WTC11 (cell line): ENCODE measurements around the gene LPGAT1. TPM values are rescaled to one million over a fixed set of nuclear protein-coding genes. Genes with fewer than 3 reads are reported as not detected.

ENCODE experiments used
- ATAC-seq: fragments of 200-7000 bp; cut with Tn5 transposase; 2 replicates; pipeline ENCODE4 v1.10.0; 2021; ENCODE audit warnings: mild to moderate bottlenecking, moderate library complexity
- CTCF ChIA-PET: fragments of 300-600 bp; sonication (Branson Sonifier 250); formaldehyde crosslinking; loops from one replicate; lab custom pipeline; 2021; ENCODE audit warnings: antibody characterized with exemption; lab: Charles Lee
- POLR2A ChIA-PET: fragments of 350-600 bp; sonication (Branson Sonifier 250); formaldehyde crosslinking; loops from one replicate; lab custom pipeline; 2021; ENCODE audit warnings: antibody characterized with exemption; lab: Charles Lee
- DNase-seq: peaks from one replicate; pipeline ENCODE4 v3.0.0; 2021; ENCODE audit warnings: low spot score
- H3K27ac Mint-ChIP-seq: 2 replicates; pipeline ENCODE4 v1.8.0; 2021; ENCODE audit warnings: mixed read lengths
- H3K27me3 Mint-ChIP-seq: 2 replicates; pipeline ENCODE4 v1.8.0; 2021; ENCODE audit warnings: low read depth, mild to moderate bottlenecking, moderate library complexity, mixed read lengths
- H3K36me3 Mint-ChIP-seq: 2 replicates; pipeline ENCODE4 v1.8.0; 2021; ENCODE audit warnings: mixed read lengths
- H3K4me1 Mint-ChIP-seq: 2 replicates; pipeline ENCODE4 v1.8.0; 2022; ENCODE audit warnings: mixed read lengths
- H3K4me3 Mint-ChIP-seq: 2 replicates; pipeline ENCODE4 v1.8.0; 2021; ENCODE audit warnings: mild to moderate bottlenecking, moderate library complexity, mixed read lengths
- H3K9me3 Mint-ChIP-seq: 2 replicates; pipeline ENCODE4 v1.8.0; 2021; ENCODE audit warnings: mixed read lengths
- CREB1 ChIP-seq: sonication (generic); formaldehyde crosslinking; IDR thresholded peaks from 2 replicates; pipeline ENCODE4 v1.8.0; 2023; ENCODE audit warnings: mild to moderate bottlenecking, missing genetic modification reagents
- ELF4 ChIP-seq: sonication (generic); formaldehyde crosslinking; IDR thresholded peaks from 2 replicates; pipeline ENCODE4 v1.8.1; 2022; ENCODE audit warnings: low read depth, mild to moderate bottlenecking, moderate library complexity, missing genetic modification reagents
- GABPB1 ChIP-seq: sonication (generic); formaldehyde crosslinking; IDR thresholded peaks from 2 replicates; pipeline ENCODE4 v1.8.1; 2023; ENCODE audit warnings: mild to moderate bottlenecking, missing genetic modification reagents
- IRF2 ChIP-seq: sonication (generic); formaldehyde crosslinking; IDR thresholded peaks from 2 replicates; pipeline ENCODE4 v1.8.0; 2022; ENCODE audit warnings: low read depth, missing genetic modification reagents, borderline replicate concordance
- NFYB ChIP-seq: sonication (generic); formaldehyde crosslinking; conservative IDR thresholded peaks from 2 replicates; pipeline ENCODE4 v1.8.0; 2022; ENCODE audit warnings: low read depth, missing genetic modification reagents
- PRRX2 ChIP-seq: fragments of 250-450 bp; sonication (Bioruptor Pico); IDR thresholded peaks from 2 replicates; pipeline ENCODE4 v1.8.0; 2021; ENCODE audit warnings: mild to moderate bottlenecking
- SMAD3 ChIP-seq: sonication (generic); formaldehyde crosslinking; IDR thresholded peaks from 2 replicates; pipeline ENCODE4 v1.8.0; 2022; ENCODE audit warnings: missing genetic modification reagents, mild to moderate bottlenecking, borderline replicate concordance
- SOX15 ChIP-seq: fragments of 250-450 bp; sonication (Bioruptor Pico); IDR thresholded peaks from 2 replicates; pipeline ENCODE4 v1.9.0; 2021; ENCODE audit warnings: mild to moderate bottlenecking
- SP1 ChIP-seq: sonication (generic); formaldehyde crosslinking; conservative IDR thresholded peaks from 2 replicates; pipeline ENCODE4 v1.8.1; 2022; ENCODE audit warnings: missing genetic modification reagents
- ZNF396 ChIP-seq: fragments of 250-450 bp; sonication (Bioruptor Pico); IDR thresholded peaks from 2 replicates; pipeline ENCODE4 v1.8.0; 2021; ENCODE audit warnings: mild to moderate bottlenecking, moderate library complexity, borderline replicate concordance
- total RNA-seq: library from RNA; stranded (reverse); gene quantifications from 3 replicates; pipeline ENCODE4 v1.2.3, GENCODE V29; 2021
- TF ChIP-seq, protein P1 (sequence below): sonication (generic); formaldehyde crosslinking; IDR thresholded peaks from 2 replicates; pipeline ENCODE4 v1.8.0; 2023; ENCODE audit warnings: missing genetic modification reagents, mild to moderate bottlenecking, borderline replicate concordance
- TF ChIP-seq, protein P2 (sequence below): fragments of 250-450 bp; sonication (Bioruptor Pico); IDR thresholded peaks from 2 replicates; pipeline ENCODE4 v2.1.2; 2022; ENCODE audit warnings: mild to moderate bottlenecking, moderate library complexity
- TF ChIP-seq, protein P3 (sequence below): sonication (generic); formaldehyde crosslinking; conservative IDR thresholded peaks from 2 replicates; pipeline ENCODE4 v1.8.1; 2022; ENCODE audit warnings: mild to moderate bottlenecking, missing genetic modification reagents
- TF ChIP-seq, protein P4 (sequence below): sonication (generic); formaldehyde crosslinking; IDR thresholded peaks from 2 replicates; pipeline ENCODE4 v1.8.1; 2022; ENCODE audit warnings: low read depth, missing genetic modification reagents, borderline replicate concordance
- TF ChIP-seq, protein P5 (sequence below): sonication (generic); formaldehyde crosslinking; IDR thresholded peaks from 2 replicates; pipeline ENCODE4 v1.8.1; 2022; ENCODE audit warnings: mild to moderate bottlenecking, moderate library complexity, missing genetic modification reagents

The LPGAT1 gene
- total RNA-seq, 1 experiment from 2014 or later: 15.1 TPM

DNA sequence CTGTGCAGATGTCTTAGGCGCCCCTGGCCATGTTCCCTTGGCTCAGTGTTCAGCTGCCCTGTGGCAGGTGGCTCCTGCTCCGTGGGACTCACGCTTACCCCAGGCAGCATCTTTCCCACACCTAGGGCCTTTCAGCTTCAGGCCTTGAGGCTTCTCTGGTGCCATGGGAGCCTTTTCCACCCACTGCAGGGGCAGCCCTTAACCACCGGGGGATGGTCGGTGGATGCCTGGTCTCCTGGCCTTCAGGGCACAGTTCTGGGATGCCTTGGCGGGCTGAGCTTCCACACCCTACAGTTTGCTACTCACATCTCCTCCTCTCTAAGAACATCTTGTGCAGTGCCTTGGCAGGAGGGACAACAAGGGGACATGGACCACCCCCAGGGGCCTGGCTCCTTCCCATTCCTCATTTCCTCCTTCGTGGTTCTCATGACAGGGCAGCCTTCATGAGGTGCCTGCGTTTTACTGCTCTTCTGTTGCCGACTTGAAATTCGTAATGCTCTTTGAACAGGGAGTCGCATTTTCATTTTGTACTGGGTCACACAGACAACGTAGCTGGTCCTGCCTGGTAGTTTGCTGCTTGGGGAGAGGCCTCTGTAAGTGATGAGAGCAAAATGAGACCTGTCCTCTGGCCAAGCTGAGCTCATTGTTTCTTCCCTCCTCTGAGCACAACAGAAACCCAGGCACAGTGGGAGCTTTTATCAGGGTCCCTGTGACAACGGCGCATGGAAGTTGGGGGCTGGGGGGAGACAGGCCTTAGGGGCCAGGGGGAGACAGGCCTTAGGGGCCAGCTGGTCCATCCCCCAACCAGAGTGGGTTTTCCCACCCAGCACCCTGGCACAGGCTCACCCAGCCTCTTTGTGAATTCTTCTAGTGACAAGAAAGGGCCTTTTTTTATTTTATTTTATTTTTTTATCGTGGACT is 93.2 kb downstream of the LPGAT1 start:
- Mint-ChIP-seq H3K36me3 (no peaks in the 10 kb centered on the region), H3K9me3 (no peaks in the 10 kb centered on the region), H3K4me3 (no peak overlapping the region), H3K27ac (no peak overlapping the region), H3K4me1 (peaks cover 14% of the 10 kb centered on the region), H3K27me3 (no peaks in the 10 kb centered on the region)
- TF ChIP-seq ZNF396 (CRISPR knock-in tag) (no peak), SMAD3 (CRISPR knock-in tag) (no peak)
- ATAC-seq: peak; percentile 45; the same call in 1 of the 2 replicates
- ChIA-PET CTCF (interaction anchor here (1.0 to 1.1 kb wide), 2 partner anchors 38 to 298 kb away, joined by 3 to 5 read pairs; partner anchors contain the start of genes DTL and INTS7), POLR2A (interaction anchor here (0.5 kb wide), 1 partner anchor 700 kb away, joined by 5 read pairs; no protein-coding TSS in a partner anchor)
- no peak for DNase-seq

DNA sequence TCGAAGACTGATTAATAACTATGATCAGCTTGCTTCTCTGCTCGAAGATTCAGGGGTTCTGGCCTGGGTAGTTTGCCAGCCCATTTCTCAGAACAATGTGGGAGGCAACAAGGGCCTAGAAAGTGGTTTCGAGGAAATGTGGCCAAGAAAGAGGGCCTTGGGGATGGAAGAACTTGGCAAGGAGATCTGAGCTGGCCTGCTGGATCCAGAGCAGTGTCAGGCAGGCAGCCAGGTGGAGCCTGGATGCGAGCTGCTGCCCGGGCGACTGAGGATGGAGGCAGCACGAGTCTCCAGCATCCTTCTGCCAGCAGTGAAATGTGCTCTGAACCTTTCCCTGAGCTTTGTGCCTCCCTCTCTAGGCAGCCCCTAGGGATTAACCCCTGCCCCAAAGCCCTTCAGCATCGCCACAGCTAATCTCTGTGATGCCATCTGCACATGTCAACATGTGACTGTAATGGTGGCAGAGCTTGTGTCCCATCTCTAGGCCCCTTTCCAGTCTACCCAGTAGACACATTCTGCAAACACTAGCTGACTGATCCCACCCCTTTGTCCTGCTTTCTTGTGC is 94.1 kb downstream of the LPGAT1 start:
- no peak for DNase-seq
- CTCF ChIA-PET: interaction anchor here (1.0 to 1.1 kb wide), 2 partner anchors 38 to 299 kb away, joined by 3 to 5 read pairs; partner anchors contain the start of genes DTL and INTS7
- no peak for ATAC-seq

More for the DNA sequence above, 94.1 kb downstream of the LPGAT1 start:
- TF ChIP-seq, protein P1, sequence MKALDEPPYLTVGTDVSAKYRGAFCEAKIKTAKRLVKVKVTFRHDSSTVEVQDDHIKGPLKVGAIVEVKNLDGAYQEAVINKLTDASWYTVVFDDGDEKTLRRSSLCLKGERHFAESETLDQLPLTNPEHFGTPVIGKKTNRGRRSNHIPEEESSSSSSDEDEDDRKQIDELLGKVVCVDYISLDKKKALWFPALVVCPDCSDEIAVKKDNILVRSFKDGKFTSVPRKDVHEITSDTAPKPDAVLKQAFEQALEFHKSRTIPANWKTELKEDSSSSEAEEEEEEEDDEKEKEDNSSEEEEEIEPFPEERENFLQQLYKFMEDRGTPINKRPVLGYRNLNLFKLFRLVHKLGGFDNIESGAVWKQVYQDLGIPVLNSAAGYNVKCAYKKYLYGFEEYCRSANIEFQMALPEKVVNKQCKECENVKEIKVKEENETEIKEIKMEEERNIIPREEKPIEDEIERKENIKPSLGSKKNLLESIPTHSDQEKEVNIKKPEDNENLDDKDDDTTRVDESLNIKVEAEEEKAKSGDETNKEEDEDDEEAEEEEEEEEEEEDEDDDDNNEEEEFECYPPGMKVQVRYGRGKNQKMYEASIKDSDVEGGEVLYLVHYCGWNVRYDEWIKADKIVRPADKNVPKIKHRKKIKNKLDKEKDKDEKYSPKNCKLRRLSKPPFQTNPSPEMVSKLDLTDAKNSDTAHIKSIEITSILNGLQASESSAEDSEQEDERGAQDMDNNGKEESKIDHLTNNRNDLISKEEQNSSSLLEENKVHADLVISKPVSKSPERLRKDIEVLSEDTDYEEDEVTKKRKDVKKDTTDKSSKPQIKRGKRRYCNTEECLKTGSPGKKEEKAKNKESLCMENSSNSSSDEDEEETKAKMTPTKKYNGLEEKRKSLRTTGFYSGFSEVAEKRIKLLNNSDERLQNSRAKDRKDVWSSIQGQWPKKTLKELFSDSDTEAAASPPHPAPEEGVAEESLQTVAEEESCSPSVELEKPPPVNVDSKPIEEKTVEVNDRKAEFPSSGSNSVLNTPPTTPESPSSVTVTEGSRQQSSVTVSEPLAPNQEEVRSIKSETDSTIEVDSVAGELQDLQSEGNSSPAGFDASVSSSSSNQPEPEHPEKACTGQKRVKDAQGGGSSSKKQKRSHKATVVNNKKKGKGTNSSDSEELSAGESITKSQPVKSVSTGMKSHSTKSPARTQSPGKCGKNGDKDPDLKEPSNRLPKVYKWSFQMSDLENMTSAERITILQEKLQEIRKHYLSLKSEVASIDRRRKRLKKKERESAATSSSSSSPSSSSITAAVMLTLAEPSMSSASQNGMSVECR (CRISPR knock-in tag): no peak
- TF ChIP-seq SOX15 (CRISPR knock-in tag): no peak
- no peak for TF ChIP-seq NFYB (CRISPR knock-in tag)
- no peak for TF ChIP-seq GABPB1 (CRISPR knock-in tag)
- TF ChIP-seq, protein P2, sequence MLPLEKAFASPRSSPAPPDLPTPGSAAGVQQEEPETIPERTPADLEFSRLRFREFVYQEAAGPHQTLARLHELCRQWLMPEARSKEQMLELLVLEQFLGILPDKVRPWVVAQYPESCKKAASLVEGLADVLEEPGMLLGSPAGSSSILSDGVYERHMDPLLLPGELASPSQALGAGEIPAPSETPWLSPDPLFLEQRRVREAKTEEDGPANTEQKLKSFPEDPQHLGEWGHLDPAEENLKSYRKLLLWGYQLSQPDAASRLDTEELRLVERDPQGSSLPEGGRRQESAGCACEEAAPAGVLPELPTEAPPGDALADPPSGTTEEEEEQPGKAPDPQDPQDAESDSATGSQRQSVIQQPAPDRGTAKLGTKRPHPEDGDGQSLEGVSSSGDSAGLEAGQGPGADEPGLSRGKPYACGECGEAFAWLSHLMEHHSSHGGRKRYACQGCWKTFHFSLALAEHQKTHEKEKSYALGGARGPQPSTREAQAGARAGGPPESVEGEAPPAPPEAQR (CRISPR knock-in tag): no peak
- TF ChIP-seq ELF4 (CRISPR knock-in tag): no peak
- TF ChIP-seq, protein P3, sequence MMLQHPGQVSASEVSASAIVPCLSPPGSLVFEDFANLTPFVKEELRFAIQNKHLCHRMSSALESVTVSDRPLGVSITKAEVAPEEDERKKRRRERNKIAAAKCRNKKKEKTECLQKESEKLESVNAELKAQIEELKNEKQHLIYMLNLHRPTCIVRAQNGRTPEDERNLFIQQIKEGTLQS (CRISPR knock-in tag): no peak
- TF ChIP-seq PRRX2 (CRISPR knock-in tag): no peak
- TF ChIP-seq SP1 (CRISPR knock-in tag): no peak
- TF ChIP-seq, protein P4, sequence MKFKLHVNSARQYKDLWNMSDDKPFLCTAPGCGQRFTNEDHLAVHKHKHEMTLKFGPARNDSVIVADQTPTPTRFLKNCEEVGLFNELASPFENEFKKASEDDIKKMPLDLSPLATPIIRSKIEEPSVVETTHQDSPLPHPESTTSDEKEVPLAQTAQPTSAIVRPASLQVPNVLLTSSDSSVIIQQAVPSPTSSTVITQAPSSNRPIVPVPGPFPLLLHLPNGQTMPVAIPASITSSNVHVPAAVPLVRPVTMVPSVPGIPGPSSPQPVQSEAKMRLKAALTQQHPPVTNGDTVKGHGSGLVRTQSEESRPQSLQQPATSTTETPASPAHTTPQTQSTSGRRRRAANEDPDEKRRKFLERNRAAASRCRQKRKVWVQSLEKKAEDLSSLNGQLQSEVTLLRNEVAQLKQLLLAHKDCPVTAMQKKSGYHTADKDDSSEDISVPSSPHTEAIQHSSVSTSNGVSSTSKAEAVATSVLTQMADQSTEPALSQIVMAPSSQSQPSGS (CRISPR knock-in tag): no peak
- no peak for TF ChIP-seq CREB1
- TF ChIP-seq, protein P5, sequence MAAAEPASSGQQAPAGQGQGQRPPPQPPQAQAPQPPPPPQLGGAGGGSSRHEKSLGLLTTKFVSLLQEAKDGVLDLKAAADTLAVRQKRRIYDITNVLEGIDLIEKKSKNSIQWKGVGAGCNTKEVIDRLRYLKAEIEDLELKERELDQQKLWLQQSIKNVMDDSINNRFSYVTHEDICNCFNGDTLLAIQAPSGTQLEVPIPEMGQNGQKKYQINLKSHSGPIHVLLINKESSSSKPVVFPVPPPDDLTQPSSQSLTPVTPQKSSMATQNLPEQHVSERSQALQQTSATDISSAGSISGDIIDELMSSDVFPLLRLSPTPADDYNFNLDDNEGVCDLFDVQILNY (CRISPR knock-in tag): no peak
- no peak for TF ChIP-seq IRF2 (CRISPR knock-in tag)
- H3K9me3 Mint-ChIP-seq: no peaks in the 10 kb centered on the region
- no peak overlapping the region for H3K4me3 Mint-ChIP-seq
- POLR2A ChIA-PET: no interaction called here
- no peaks in the 10 kb centered on the region for H3K27me3 Mint-ChIP-seq
- no peaks in the 10 kb centered on the region for H3K36me3 Mint-ChIP-seq
- no peak overlapping the region for H3K27ac Mint-ChIP-seq
- H3K4me1 Mint-ChIP-seq: peaks cover 14% of the 10 kb centered on the region
